ENCODE measurements around the gene PCP4L1.
A peak's percentile ranks its signal among the peaks of the same experiment; 100 is the strongest.

PCP4L1 gene

GRCh38 chr1:161324020-161324419, 65.5 kb downstream of the PCP4L1 start:
- peak in 1 of 2 donors; percentile 30 for DNase-seq

- no peak for DNase-seq
Measured at GRCh38 chr1:161330346-161330745, 71.8 kb downstream of the PCP4L1 start.

- DNase-seq, result no peak
Measured at GRCh38 chr1:161333166-161333565, 74.6 kb downstream of the PCP4L1 start.
